BLaER1 treated with 17β-estradiol and CSF1 and Interleukin-3, amounts not matched to agents 10 nM and 100 nM (cell line): ENCODE data around the gene DCAF8L1.
"Not testable (repeated sequence)": the region's sequence is repeated elsewhere in the genome, so short reads cannot be mapped to it uniquely, and the experiment has no call there.

Experiments used
- H3K27ac ChIP-seq, 11 experiments: shearing (Covaris generic); formaldehyde crosslinking; 2 replicates each; pipeline ENCODE4 v1.8.1; 2022
- H3K27me3 ChIP-seq, 11 experiments: shearing (Covaris generic); formaldehyde crosslinking; 2 replicates each; pipeline ENCODE4 v1.8.1; 2022
- H3K36me3 ChIP-seq, 11 experiments: shearing (Covaris generic); formaldehyde crosslinking; 2 replicates each; pipeline ENCODE4 v1.8.1; 2022
- H3K4me1 ChIP-seq, 10 experiments: shearing (Covaris generic); formaldehyde crosslinking; 2 replicates each; pipeline ENCODE4 v1.8.1; 2022
- H3K4me2 ChIP-seq, 11 experiments: shearing (Covaris generic); formaldehyde crosslinking; 2 replicates each; pipeline ENCODE4 v1.8.1; 2022
- H3K4me3 ChIP-seq, 10 experiments: shearing (Covaris generic); formaldehyde crosslinking; 2 replicates each; pipeline ENCODE4 v1.8.1; 2022
- H3K9ac ChIP-seq, 11 experiments: shearing (Covaris generic); formaldehyde crosslinking; 2 replicates each; pipeline ENCODE4 v1.8.1; 2022
- H3K9me3 ChIP-seq, 11 experiments: shearing (Covaris generic); formaldehyde crosslinking; replicated peaks in 1 of 11; 2 replicates each; pipeline ENCODE4 v1.8.1; 2022
- H4K20me1 ChIP-seq, 11 experiments: shearing (Covaris generic); formaldehyde crosslinking; 2 replicates each; pipeline ENCODE4 v1.8.1; 2022
- Cebpa-rat ChIP-seq, 11 experiments: shearing (Covaris generic); IDR thresholded peaks; 2 replicates each; pipeline ENCODE4 v1.8.1; 2022

The DCAF8L1 gene

DNA sequence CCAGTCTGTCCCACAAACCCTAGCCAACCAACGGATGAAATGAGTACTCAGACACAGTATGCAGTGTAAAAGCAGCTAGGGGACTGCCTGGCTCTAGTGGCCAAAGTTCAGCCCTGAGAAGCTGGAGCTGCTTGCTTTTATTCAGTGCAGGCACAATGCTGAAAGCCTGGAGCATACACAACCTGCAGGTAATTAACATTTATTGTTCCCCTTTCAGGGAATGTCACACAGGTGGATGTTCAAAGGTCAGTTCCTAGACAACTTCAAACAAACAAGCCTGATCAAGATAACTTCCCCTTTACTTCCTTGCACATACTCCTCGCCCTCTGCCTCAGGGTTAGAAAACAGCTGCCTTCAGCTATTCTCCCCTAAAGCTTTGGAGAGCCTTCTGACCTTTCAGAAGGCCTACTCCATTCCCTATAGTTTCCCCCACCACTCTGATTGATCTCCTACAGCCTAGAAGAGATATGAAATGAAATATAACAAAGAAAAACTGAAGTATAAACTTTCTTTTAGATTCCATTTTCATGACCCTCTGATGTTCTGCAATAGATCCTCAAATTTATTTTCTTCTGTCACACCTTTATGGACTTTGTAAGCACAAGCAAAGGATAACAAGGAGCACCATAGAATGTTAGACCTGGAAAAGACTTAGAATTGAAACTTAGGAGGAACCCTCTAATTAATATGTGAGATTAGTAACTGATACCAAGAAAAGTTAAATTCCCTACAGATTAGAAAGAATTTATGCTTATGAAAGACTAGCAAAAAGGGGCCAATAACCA is 6.8 kb upstream of the DCAF8L1 start:
- H3K27ac ChIP-seq, result no peak overlapping the region

DNA sequence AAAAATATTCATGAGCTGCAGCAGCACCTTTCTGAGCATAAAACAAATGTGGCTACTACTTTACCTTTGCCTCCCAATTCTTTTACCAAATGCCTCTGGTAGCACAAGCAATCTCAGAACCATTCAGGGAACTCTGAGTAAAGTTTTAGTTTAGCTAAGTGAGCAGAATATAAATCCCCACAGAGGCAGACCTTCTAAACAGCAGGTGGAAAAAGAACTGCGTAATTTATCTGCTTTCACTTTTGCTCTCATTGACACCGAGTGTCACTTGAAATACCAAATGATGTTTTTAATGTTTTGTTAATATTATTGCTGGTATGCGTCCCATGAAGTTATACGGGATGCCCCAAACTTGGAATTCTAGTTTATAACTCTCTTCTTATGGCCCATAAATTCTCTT is 4.3 kb downstream of the DCAF8L1 start:
- H3K4me2 ChIP-seq, H3K4me3 ChIP-seq: not testable (repeated sequence)

More for the DNA sequence above, 6.8 kb upstream of the DCAF8L1 start:
- H3K4me1 ChIP-seq, result no peaks in the 10 kb centered on the region
- no peaks in the 10 kb centered on the region for H3K36me3 ChIP-seq
- H3K9ac ChIP-seq, result no peak overlapping the region
- TF ChIP-seq Cebpa-rat (IDR thresholded peaks at IDR 0.05), result no peak
- H4K20me1 ChIP-seq, result no peaks in the 10 kb centered on the region; a peak in 2 of 22 replicates
- no peak overlapping the region for H3K4me2 ChIP-seq
- peaks cover 55 to 98% (median 83%) of the 10 kb centered on the region in 11 experiments for H3K27me3 ChIP-seq
- no peaks in the 10 kb centered on the region for H3K9me3 ChIP-seq
- H3K4me3 ChIP-seq, result no peak overlapping the region

DNA sequence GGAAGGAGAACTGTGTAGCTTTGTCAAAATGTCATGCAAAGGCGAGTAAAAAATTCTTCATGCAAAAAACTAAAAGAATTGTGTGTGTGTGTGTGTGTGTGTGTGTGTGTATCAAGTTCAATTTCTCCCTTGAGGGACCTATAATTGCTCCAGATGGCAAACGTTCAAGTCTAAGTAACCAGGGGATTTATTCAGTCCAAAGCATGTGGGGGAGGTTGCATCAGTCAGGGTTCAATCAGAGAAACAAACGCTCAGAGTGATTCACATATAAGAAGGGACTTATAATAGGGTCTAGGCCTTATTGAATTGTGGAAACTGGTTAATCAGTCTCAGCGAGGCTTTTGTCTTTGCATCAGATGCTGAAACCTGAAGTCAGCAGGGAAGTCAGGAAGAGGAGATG is 5.0 kb downstream of the DCAF8L1 start:
- Histone ChIP-seq H4K20me1 (no peaks in the 10 kb centered on the region; a peak in 1 of 22 replicates), H3K4me1 (no peaks in the 10 kb centered on the region), H3K27me3 (peaks cover 54 to 96% (median 91%) of the 10 kb centered on the region in 11 experiments), H3K27ac (no peak overlapping the region), H3K4me2 (no peak overlapping the region), H3K9me3 (peaks cover 0 to 12% (median 0%) of the 10 kb centered on the region in 11 experiments; a peak in 3 of 22 replicates), H3K9ac (no peak overlapping the region), H3K36me3 (no peaks in the 10 kb centered on the region), H3K4me3 (no peak overlapping the region)
- no peak for TF ChIP-seq Cebpa-rat (IDR thresholded peaks at IDR 0.05)

More for the DNA sequence above, 4.3 kb downstream of the DCAF8L1 start:
- peaks cover 0 to 13% (median 0%) of the 10 kb centered on the region in 11 experiments; a peak in 3 of 22 replicates for H3K9me3 ChIP-seq
- not testable (repeated sequence) for H3K9ac ChIP-seq, H4K20me1 ChIP-seq, H3K27ac ChIP-seq, H3K4me1 ChIP-seq, H3K36me3 ChIP-seq
- peaks cover 48 to 96% (median 88%) of the 10 kb centered on the region in 11 experiments for H3K27me3 ChIP-seq

DNA sequence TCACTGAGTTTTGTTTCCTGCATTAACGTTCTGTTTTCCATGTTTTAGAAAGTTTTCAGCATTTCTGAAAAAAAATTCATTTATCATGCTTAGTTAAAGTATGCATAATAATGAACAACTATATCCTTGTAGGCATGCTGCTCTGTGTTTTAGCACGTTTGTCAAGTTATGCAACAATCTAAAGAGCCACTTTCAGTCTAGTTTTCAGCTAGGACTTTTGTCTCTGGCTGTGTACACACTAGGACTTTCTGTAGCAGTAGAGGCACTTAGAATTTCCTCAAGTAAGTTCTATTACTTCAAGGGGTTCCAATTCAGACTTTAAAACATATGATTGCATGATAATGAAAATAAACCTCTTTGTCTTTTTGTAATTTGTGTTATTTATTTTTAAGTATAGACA is 12.4 kb downstream of the DCAF8L1 start:
- H3K4me1 ChIP-seq, result 0 out of 20 replicates have a peak, but pooled peaks cover 0 to 7% (median 0%) of the 10 kb centered on the region in 10 experiments
- H3K9ac ChIP-seq, result no peak overlapping the region
- H3K4me3 ChIP-seq, result no peak overlapping the region
- TF ChIP-seq Cebpa-rat (IDR thresholded peaks at IDR 0.05), result no peak
- H3K27ac ChIP-seq, result no peak overlapping the region
- no peaks in the 10 kb centered on the region for H4K20me1 ChIP-seq
- H3K9me3 ChIP-seq, result peaks cover 0 to 17% (median 10%) of the 10 kb centered on the region in 11 experiments; a peak in 16 of 22 replicates
- no peak overlapping the region for H3K4me2 ChIP-seq
- H3K36me3 ChIP-seq, result no peaks in the 10 kb centered on the region
- peaks cover 75 to 96% (median 89%) of the 10 kb centered on the region in 11 experiments for H3K27me3 ChIP-seq

DNA sequence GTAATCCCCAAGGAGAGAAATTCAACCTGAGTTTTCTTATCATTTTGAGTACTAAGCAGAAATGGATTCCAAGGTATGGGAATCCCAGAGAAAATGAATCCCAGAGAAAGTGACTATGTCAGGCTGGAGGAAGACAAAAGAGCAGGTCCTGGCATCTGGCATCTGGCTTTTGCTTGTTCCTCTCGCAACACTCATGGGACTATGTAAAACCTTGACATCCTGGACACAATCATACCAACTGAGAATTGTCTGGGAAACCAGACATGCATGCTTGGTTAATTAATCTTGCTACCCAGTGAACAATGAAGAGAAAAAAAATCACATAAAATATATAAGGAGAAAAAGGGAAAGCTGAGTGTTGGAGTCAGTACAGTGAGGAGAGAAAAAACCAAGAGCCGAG is 12.9 kb downstream of the DCAF8L1 start:
- Histone ChIP-seq H4K20me1 (no peaks in the 10 kb centered on the region), H3K9me3 (peaks cover 0 to 17% (median 10%) of the 10 kb centered on the region in 11 experiments; a peak in 16 of 22 replicates), H3K36me3 (no peaks in the 10 kb centered on the region), H3K4me3 (no peak overlapping the region), H3K27me3 (peaks cover 71 to 91% (median 84%) of the 10 kb centered on the region in 11 experiments), H3K4me2 (no peak overlapping the region), H3K27ac (no peak overlapping the region), H3K4me1 (0 out of 20 replicates have a peak, but pooled peaks cover 0 to 7% (median 0%) of the 10 kb centered on the region in 10 experiments), H3K9ac (no peak overlapping the region)
- no peak for TF ChIP-seq Cebpa-rat (IDR thresholded peaks at IDR 0.05)

DNA sequence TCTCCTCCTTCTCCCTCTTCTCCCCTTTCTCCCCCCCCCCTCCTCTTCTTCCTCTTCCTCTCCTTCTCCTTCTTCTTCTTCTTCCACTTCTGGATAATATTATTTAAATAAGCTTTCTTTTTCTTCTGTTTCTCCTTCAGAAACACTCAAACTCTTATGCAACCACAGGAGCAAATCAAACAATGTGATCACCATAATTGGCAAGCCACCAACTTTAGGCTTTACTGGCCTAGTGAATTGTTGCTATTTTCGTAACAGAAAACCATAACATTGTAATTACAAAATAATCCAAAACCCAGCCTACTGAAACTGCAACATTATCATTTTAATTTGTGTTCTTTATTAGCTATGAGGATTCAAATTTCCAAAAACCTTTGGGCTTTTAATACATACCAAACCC is 14.3 kb downstream of the DCAF8L1 start:
- Histone ChIP-seq H3K27me3 (peaks cover 65 to 89% (median 84%) of the 10 kb centered on the region in 11 experiments), H3K4me3 (no peak overlapping the region), H3K4me1 (0 out of 20 replicates have a peak, but pooled peaks cover 0 to 7% (median 0%) of the 10 kb centered on the region in 10 experiments), H3K27ac (no peak overlapping the region), H3K4me2 (no peak overlapping the region), H3K9ac (no peak overlapping the region), H4K20me1 (no peaks in the 10 kb centered on the region), H3K9me3 (peaks cover 5 to 25% (median 19%) of the 10 kb centered on the region in 11 experiments; a peak in 21 of 22 replicates), H3K36me3 (no peaks in the 10 kb centered on the region)
- TF ChIP-seq Cebpa-rat (IDR thresholded peaks at IDR 0.05), result no peak

DNA sequence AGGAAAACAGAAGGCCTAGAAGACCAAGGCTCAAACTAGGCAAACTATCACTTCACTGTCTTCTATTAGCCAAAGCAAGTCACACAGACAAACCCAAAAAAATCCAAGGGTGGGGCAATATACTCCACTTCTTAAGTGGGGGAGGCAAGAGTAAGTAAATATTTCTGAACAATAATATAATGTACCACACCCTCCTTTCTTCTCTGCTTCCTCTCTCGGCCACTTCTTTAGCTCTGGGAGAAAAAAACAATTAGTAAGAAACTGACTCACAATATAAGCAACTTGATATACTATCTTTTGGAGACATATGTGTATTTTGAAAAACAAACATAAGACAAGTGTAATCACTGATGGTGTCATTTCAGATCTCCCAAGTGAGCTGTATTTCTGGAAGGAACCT is 14.8 kb downstream of the DCAF8L1 start:
- Histone ChIP-seq H3K9ac (no peak overlapping the region), H3K36me3 (no peaks in the 10 kb centered on the region), H3K27me3 (peaks cover 62 to 89% (median 84%) of the 10 kb centered on the region in 11 experiments), H3K9me3 (peaks cover 10 to 29% (median 23%) of the 10 kb centered on the region in 11 experiments), H3K27ac (no peak overlapping the region), H3K4me3 (no peak overlapping the region), H4K20me1 (no peaks in the 10 kb centered on the region), H3K4me1 (0 out of 20 replicates have a peak, but pooled peaks cover 0 to 7% (median 0%) of the 10 kb centered on the region in 10 experiments), H3K4me2 (no peak overlapping the region)
- TF ChIP-seq Cebpa-rat (IDR thresholded peaks at IDR 0.05), result no peak

DNA sequence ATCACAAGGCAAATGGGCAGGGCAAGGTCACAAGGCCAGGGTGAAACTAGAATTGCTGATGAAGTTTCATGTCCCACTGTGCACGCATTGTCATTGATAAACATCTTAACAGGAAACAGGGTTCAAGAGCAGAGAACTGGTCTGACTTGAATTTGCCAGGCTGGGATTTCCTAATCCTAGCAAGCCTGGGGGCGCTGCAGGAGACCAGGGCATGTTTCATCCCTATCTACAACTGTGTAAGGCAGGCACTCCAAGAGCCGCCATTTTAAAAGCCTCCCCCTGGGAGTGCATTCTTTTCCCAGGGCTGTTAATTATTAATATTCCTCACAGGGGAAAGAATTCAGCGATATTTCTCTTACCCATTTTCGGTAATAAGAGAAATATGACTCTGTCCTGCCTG is 15.9 kb downstream of the DCAF8L1 start:
- H3K4me3 ChIP-seq, H3K4me2 ChIP-seq, H3K4me1 ChIP-seq, H4K20me1 ChIP-seq, H3K36me3 ChIP-seq, H3K27ac ChIP-seq, H3K9ac ChIP-seq: not testable (repeated sequence)
- H3K27me3 ChIP-seq, result peaks cover 55 to 83% (median 76%) of the 10 kb centered on the region in 11 experiments
- peaks cover 21 to 41% (median 35%) of the 10 kb centered on the region in 11 experiments for H3K9me3 ChIP-seq

DNA sequence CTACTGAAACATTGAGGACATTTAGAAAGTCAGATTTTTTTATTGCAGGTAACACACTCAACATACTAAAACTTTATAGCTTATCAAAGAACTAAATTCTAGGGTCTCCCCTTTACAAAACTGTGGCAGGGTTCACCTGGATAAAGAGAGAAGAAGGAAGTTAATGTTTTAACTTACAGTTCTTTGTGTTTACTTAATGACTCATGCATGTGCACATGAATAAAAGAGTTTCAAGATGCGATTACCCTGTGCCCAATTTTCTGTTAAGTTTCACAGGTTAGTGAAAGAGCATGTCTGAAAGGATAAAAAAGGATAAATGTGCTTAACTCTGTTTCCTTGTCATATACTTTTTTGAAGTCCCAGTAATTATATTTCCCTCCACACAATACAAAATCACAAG is 16.8 kb downstream of the DCAF8L1 start:
- no peak for TF ChIP-seq Cebpa-rat (IDR thresholded peaks at IDR 0.05)
- Histone ChIP-seq H3K9me3 (peaks cover 29 to 50% (median 43%) of the 10 kb centered on the region in 11 experiments), H3K27ac (no peak overlapping the region), H3K9ac (no peak overlapping the region), H3K4me2 (no peak overlapping the region), H3K36me3 (no peaks in the 10 kb centered on the region), H3K4me1 (0 out of 20 replicates have a peak, but pooled peaks cover 0 to 7% (median 0%) of the 10 kb centered on the region in 10 experiments), H4K20me1 (no peaks in the 10 kb centered on the region), H3K27me3 (peaks cover 48 to 74% (median 67%) of the 10 kb centered on the region in 11 experiments), H3K4me3 (no peak overlapping the region)

DNA sequence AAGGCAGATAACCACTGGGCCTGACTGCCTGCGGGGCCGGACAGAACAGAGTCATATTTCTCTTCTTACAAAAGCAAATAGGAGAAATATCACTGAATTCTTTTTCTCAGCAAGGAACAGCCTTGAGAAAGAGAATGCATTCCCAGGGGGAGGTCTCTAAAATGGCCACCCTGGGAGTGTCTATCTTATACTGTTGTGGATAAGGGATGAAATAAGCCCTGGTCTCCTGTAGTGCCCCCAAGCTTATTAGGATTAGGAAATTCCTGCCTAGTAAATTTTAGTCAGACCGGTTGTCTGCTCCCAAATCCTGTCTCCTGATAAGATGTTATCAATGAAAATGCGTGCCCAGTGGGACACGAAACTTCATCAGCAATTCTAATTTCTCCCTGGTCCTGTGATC is 20.8 kb downstream of the DCAF8L1 start:
- H3K36me3 ChIP-seq, H3K4me3 ChIP-seq, H3K4me2 ChIP-seq, H4K20me1 ChIP-seq, H3K9ac ChIP-seq, H3K4me1 ChIP-seq, H3K27ac ChIP-seq: not testable (repeated sequence)
- Histone ChIP-seq H3K27me3 (peaks cover 9 to 46% (median 35%) of the 10 kb centered on the region in 11 experiments; a peak in 20 of 22 replicates), H3K9me3 (peaks cover 34 to 56% (median 45%) of the 10 kb centered on the region in 11 experiments)
